DOHH2 (cell line): ENCODE data around the gene ITGA3.

Source experiments
- H3F3A ChIP-seq: fragments of 200-600 bp; sonication (generic), shearing (Covaris generic); 2 replicates; pipeline ENCODE4 v1.6.0; 2016; ENCODE audit warnings: antibody characterized with exemption, mild to moderate bottlenecking; ENCODE audit not compliant: control insufficient read depth, insufficient read depth
- H3K27ac ChIP-seq: fragments of 200-600 bp; sonication (generic); 2 replicates; pipeline ENCODE4 v1.5.1; 2014; ENCODE audit warnings: low read depth, mild to moderate bottlenecking, low read length, moderate library complexity
- H3K27me3 ChIP-seq: fragments of 200-600 bp; sonication (generic); 2 replicates; pipeline ENCODE4 v1.6.1; 2014; ENCODE audit warnings: mild to moderate bottlenecking, low read length, mixed read lengths; ENCODE audit not compliant: control insufficient read depth
- H3K36me3 ChIP-seq: fragments of 200-600 bp; sonication (generic); 2 replicates; pipeline ENCODE4 v1.6.1; 2014; ENCODE audit warnings: mild to moderate bottlenecking, low read length, moderate library complexity, mixed read lengths; ENCODE audit not compliant: control insufficient read depth
- H3K4me1 ChIP-seq: fragments of 200-600 bp; sonication (generic); 2 replicates; pipeline ENCODE4 v1.6.1; 2014; ENCODE audit warnings: mild to moderate bottlenecking, low read length, mixed read lengths; ENCODE audit not compliant: control insufficient read depth
- H3K4me2 ChIP-seq: fragments of 200-600 bp; sonication (generic); 2 replicates; pipeline ENCODE4 v1.6.0; 2014; ENCODE audit warnings: mild to moderate bottlenecking, low read length, moderate library complexity
- H3K4me3 ChIP-seq: fragments of 200-600 bp; sonication (generic); 2 replicates; pipeline ENCODE4 v1.5.1; 2014; ENCODE audit warnings: mild to moderate bottlenecking, low read length, mixed read lengths
- H3K79me2 ChIP-seq: fragments of 200-600 bp; sonication (generic); 2 replicates; pipeline ENCODE4 v1.6.1; 2014; ENCODE audit warnings: mild to moderate bottlenecking, low read length, mixed read lengths; ENCODE audit not compliant: control insufficient read depth
- H3K9me2 ChIP-seq: fragments of 200-600 bp; sonication (generic); replicated peaks from 2 replicates; pipeline ENCODE4 v1.6.1; 2014; ENCODE audit warnings: mild to moderate bottlenecking, low read length, mixed read lengths; ENCODE audit not compliant: control insufficient read depth
- H3K9me3 ChIP-seq: fragments of 200-600 bp; sonication (generic); 2 replicates; pipeline ENCODE4 v1.6.1; 2014; ENCODE audit warnings: antibody characterized with exemption, low read length, mixed read lengths; ENCODE audit not compliant: control insufficient read depth, insufficient read depth
- H4K20me1 ChIP-seq: fragments of 200-600 bp; sonication (generic); 2 replicates; pipeline ENCODE4 v1.6.0; 2014; ENCODE audit warnings: low read depth, mild to moderate bottlenecking, antibody characterized with exemption, low read length, moderate library complexity; ENCODE audit not compliant: control insufficient read depth, insufficient read depth
- CTCF ChIP-seq: fragments of 200-600 bp; sonication (generic); IDR thresholded peaks from one replicate; pipeline ENCODE4 v1.5.1; 2014; ENCODE audit warnings: antibody characterized with exemption, mild to moderate bottlenecking, low read depth, low read length; ENCODE audit not compliant: poor library complexity, severe bottlenecking
- EZH2phosphoT487 ChIP-seq: fragments of 200-600 bp; sonication (generic); IDR thresholded peaks from 2 replicates; pipeline ENCODE4 v1.6.1; 2017; ENCODE audit warnings: borderline replicate concordance, mild to moderate bottlenecking, antibody characterized with exemption, low read length, moderate library complexity, mixed read lengths

The ITGA3 gene

GRCh38 chr17:50053654-50053960, 2.3 kb upstream of the ITGA3 start:
- Histone ChIP-seq H3K4me3 (no peak overlapping the region), H3K9me2 (no peaks in the 10 kb centered on the region), H3K9me3 (no peaks in the 10 kb centered on the region), H3K79me2 (0 out of 2 replicates have a peak, but pooled peaks cover 4% of the 10 kb centered on the region), H3K27ac (no peak overlapping the region), H4K20me1 (no peaks in the 10 kb centered on the region), H3K4me1 (peaks cover 19% of the 10 kb centered on the region), H3F3A (no peaks in the 10 kb centered on the region; the same call in 1 of the 2 replicates), H3K36me3 (no peaks in the 10 kb centered on the region), H3K27me3 (peaks cover 10% of the 10 kb centered on the region), H3K4me2 (no peak overlapping the region)
- TF ChIP-seq EZH2phosphoT487, result no peak
- no peak for TF ChIP-seq CTCF

- Histone ChIP-seq H3K36me3 (no peaks in the 10 kb centered on the region), H3K27ac (no peak overlapping the region), H3K4me1 (peaks cover 19% of the 10 kb centered on the region), H3F3A (no peaks in the 10 kb centered on the region; the same call in 1 of the 2 replicates), H3K9me3 (no peaks in the 10 kb centered on the region), H3K4me3 (peak overlapping the region; percentile 89), H4K20me1 (no peaks in the 10 kb centered on the region), H3K9me2 (no peaks in the 10 kb centered on the region), H3K4me2 (peak overlapping the region; percentile 71), H3K27me3 (peaks cover 10% of the 10 kb centered on the region), H3K79me2 (0 out of 2 replicates have a peak, but pooled peaks cover 4% of the 10 kb centered on the region)
- TF ChIP-seq EZH2phosphoT487, result no peak
- TF ChIP-seq CTCF, result no peak
These were observed 870 bp upstream of the ITGA3 start for GRCh38 chr17:50055055-50055425.

GRCh38 chr17:50056217-50056960, 479 bp downstream of the ITGA3 start:
- H3F3A ChIP-seq, result no peaks in the 10 kb centered on the region; the same call in 1 of the 2 replicates
- H3K4me1 ChIP-seq, result peaks cover 29% of the 10 kb centered on the region
- peaks cover 10% of the 10 kb centered on the region for H3K27me3 ChIP-seq

More at GRCh38 chr17:50056217-50056960, 479 bp downstream of the ITGA3 start:
- H3K9me2 ChIP-seq, result no peaks in the 10 kb centered on the region
- TF ChIP-seq EZH2phosphoT487 (no peak), CTCF (peak; percentile 67)
- H3K79me2 ChIP-seq, result 0 out of 2 replicates have a peak, but pooled peaks cover 4% of the 10 kb centered on the region
- peak overlapping the region; percentile 71 for H3K4me2 ChIP-seq
- H3K9me3 ChIP-seq, result no peaks in the 10 kb centered on the region
- H3K36me3 ChIP-seq, result no peaks in the 10 kb centered on the region
- peak overlapping the region; percentile 19; the same call in 1 of the 2 replicates for H3K27ac ChIP-seq
- peak overlapping the region; percentile 89 for H3K4me3 ChIP-seq
- H4K20me1 ChIP-seq, result no peaks in the 10 kb centered on the region
